GM18505 (cell line): ENCODE results near the gene OTOA.
"Not testable (repeated sequence)": the region's sequence is repeated elsewhere in the genome, so short reads cannot be mapped to it uniquely, and the experiment has no call there.

Experiments
- ATAC-seq: cut with Tn5 transposase; IDR thresholded peaks from one replicate; pipeline ENCODE4 v1.9.1; 2021; ENCODE audit not compliant: unreplicated experiment

Gene OTOA

GRCh38 chr16:21790506-21790905 is 126.7 kb downstream of the OTOA start:
- ATAC-seq = peak; percentile 51

- ATAC-seq = not testable (repeated sequence)
These were observed 129.5 kb downstream of the OTOA start for GRCh38 chr16:21793310-21793709.

- ATAC-seq = not testable (repeated sequence)
These were observed 134.8 kb downstream of the OTOA start for GRCh38 chr16:21798601-21799000.

GRCh38 chr16:21801538-21802374 is 138.0 kb downstream of the OTOA start:
- not testable (repeated sequence) for ATAC-seq

GRCh38 chr16:21802375-21802663 is 138.6 kb downstream of the OTOA start:
- ATAC-seq = not testable (repeated sequence)
